HepG2 (cell line): ENCODE data around the gene UBC. TPM values are rescaled to one million over a fixed set of nuclear protein-coding genes. Genes with fewer than 3 reads are reported as not detected.

Experiments used
- CHCHD3 ChIP-seq: sonication (generic); formaldehyde crosslinking; IDR thresholded peaks from 2 replicates; pipeline ENCODE4 v1.8.0; 2022; ENCODE audit warnings: mild to moderate bottlenecking, missing genetic modification reagents, moderate library complexity
- FOSL1 ChIP-seq: sonication (generic); formaldehyde crosslinking; IDR thresholded peaks from 2 replicates; pipeline ENCODE4 v1.9.0; 2021; ENCODE audit warnings: missing genetic modification reagents, borderline replicate concordance
- GRHL1 ChIP-seq: sonication (generic); formaldehyde crosslinking; conservative IDR thresholded peaks from 2 replicates; pipeline ENCODE4 v1.8.0; 2022; ENCODE audit warnings: missing genetic modification reagents
- PHB2 ChIP-seq: fragments of 450-650 bp; IDR thresholded peaks from 2 replicates; pipeline ENCODE4 v1.6.1; 2018; ENCODE audit not compliant: partially characterized antibody
- REXO4 ChIP-seq: sonication (generic); formaldehyde crosslinking; IDR thresholded peaks from 2 replicates; pipeline ENCODE4 v1.8.0; 2022; ENCODE audit warnings: missing genetic modification reagents, mild to moderate bottlenecking, borderline replicate concordance
- RFX3 ChIP-seq: IDR thresholded peaks from 2 replicates; pipeline ENCODE4 v1.6.1; 2016; ENCODE audit warnings: missing biosample characterization, missing genetic modification reagents
- SRSF1 ChIP-seq: fragments of 200-400 bp; formaldehyde crosslinking; optimal IDR thresholded peaks from 2 replicates; pipeline ENCODE3; 2017; ENCODE audit warnings: mild to moderate bottlenecking, low read depth, low read length, moderate library complexity
- SRSF9 ChIP-seq: fragments of 200-400 bp; formaldehyde crosslinking; IDR thresholded peaks from 2 replicates; pipeline ENCODE4 v1.6.1; 2018; ENCODE audit warnings: borderline replicate concordance, mild to moderate bottlenecking, low read depth, low read length; ENCODE audit not compliant: insufficient read depth, poor library complexity, severe bottlenecking
- ZBED4 ChIP-seq: sonication (generic); formaldehyde crosslinking; IDR thresholded peaks from 2 replicates; pipeline ENCODE4 v1.4.0; 2020; ENCODE audit warnings: missing genetic modification reagents, borderline replicate concordance
- ZNF101 ChIP-seq: sonication (generic); formaldehyde crosslinking; IDR thresholded peaks from 2 replicates; pipeline ENCODE4 v1.4.0; 2020; ENCODE audit warnings: mild to moderate bottlenecking, low read depth, missing genetic modification reagents, borderline replicate concordance
- ZNF136 ChIP-seq: sonication (generic); formaldehyde crosslinking; IDR thresholded peaks from 2 replicates; pipeline ENCODE4 v1.8.1; 2022; ENCODE audit warnings: low read depth, mild to moderate bottlenecking, moderate library complexity, missing genetic modification reagents
- ZNF230 ChIP-seq: sonication (generic); formaldehyde crosslinking; IDR thresholded peaks from 2 replicates; pipeline ENCODE4 v1.4.0; 2020; ENCODE audit warnings: mild to moderate bottlenecking, missing genetic modification reagents
- ZNF607 ChIP-seq: sonication (generic); formaldehyde crosslinking; IDR thresholded peaks from 2 replicates; pipeline ENCODE4 v1.5.1; 2020; ENCODE audit warnings: missing genetic modification reagents, mild to moderate bottlenecking, borderline replicate concordance
- ZNF781 ChIP-seq: sonication (generic); formaldehyde crosslinking; IDR thresholded peaks from 2 replicates; pipeline ENCODE4 v1.5.1; 2020; ENCODE audit warnings: borderline replicate concordance, mild to moderate bottlenecking, missing genetic modification reagents; ENCODE audit errors: not compliant biosample characterization
- ZNF790 ChIP-seq: sonication (generic); formaldehyde crosslinking; IDR thresholded peaks from 2 replicates; pipeline ENCODE4 v1.8.0; 2022; ENCODE audit warnings: missing genetic modification reagents, mild to moderate bottlenecking, borderline replicate concordance
- polyA plus RNA-seq, 8 experiments: library from polyadenylated mRNA; depleted of rRNA in 3 of 8; stranded (reverse) in 7 of 8; unstranded in 1 of 8; fragments of >200 nt; fragmentation: Illumina TruSeq in 4 of 8; extraction: Trizol in 4 of 8; gene quantifications; 2 replicates each; pipeline versions ENCODE4 v1.2.1 to v1.2.3, GENCODE V29; 2011 to 2016; ENCODE audit warnings: low read depth in 4 of 8, missing spikeins in 1 of 8, mixed read lengths in 1 of 8; ENCODE audit not compliant: insufficient read depth in 1 of 8
- total RNA-seq, 5 experiments: library from RNA; depleted of rRNA; stranded (reverse); fragments of >200 nt; fragmentation: Illumina TruSeq; extraction: Trizol; gene quantifications; 2 replicates each; pipeline ENCODE4 v1.2.3, GENCODE V29; 2016; ENCODE audit warnings: low read depth in 1 of 5
- TF ChIP-seq, protein P1 (sequence below): fragments of 450-650 bp; IDR thresholded peaks from 2 replicates; pipeline ENCODE4 v1.6.1; 2016
- TF ChIP-seq, protein P2 (sequence below): sonication (generic); formaldehyde crosslinking; IDR thresholded peaks from 2 replicates; pipeline ENCODE4 v1.4.0; 2020; ENCODE audit warnings: low read depth, missing genetic modification reagents

UBC gene
- total and polyA plus RNA-seq, 2 of the 13 experiments (the other 11 are each of a cell fraction or from before 2014, with no cell fraction given): 805 to 1,432 TPM

GRCh38 chr12:124863416-124864325 lies 50.8 kb downstream of the UBC start, which contains the start of gene SCARB1 (continued):
- no peak for TF ChIP-seq ZNF781 (CRISPR knock-in tag)
- TF ChIP-seq, protein P1, sequence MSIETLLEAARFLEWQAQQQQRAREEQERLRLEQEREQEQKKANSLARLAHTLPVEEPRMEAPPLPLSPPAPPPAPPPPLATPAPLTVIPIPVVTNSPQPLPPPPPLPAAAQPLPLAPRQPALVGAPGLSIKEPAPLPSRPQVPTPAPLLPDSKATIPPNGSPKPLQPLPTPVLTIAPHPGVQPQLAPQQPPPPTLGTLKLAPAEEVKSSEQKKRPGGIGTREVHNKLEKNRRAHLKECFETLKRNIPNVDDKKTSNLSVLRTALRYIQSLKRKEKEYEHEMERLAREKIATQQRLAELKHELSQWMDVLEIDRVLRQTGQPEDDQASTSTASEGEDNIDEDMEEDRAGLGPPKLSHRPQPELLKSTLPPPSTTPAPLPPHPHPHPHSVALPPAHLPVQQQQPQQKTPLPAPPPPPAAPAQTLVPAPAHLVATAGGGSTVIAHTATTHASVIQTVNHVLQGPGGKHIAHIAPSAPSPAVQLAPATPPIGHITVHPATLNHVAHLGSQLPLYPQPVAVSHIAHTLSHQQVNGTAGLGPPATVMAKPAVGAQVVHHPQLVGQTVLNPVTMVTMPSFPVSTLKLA: no peak
- no peak for TF ChIP-seq ZNF607 (CRISPR knock-in tag)
- peak; percentile 11 for TF ChIP-seq SRSF1
- TF ChIP-seq ZNF101 (CRISPR knock-in tag): no peak
- TF ChIP-seq, protein P2, sequence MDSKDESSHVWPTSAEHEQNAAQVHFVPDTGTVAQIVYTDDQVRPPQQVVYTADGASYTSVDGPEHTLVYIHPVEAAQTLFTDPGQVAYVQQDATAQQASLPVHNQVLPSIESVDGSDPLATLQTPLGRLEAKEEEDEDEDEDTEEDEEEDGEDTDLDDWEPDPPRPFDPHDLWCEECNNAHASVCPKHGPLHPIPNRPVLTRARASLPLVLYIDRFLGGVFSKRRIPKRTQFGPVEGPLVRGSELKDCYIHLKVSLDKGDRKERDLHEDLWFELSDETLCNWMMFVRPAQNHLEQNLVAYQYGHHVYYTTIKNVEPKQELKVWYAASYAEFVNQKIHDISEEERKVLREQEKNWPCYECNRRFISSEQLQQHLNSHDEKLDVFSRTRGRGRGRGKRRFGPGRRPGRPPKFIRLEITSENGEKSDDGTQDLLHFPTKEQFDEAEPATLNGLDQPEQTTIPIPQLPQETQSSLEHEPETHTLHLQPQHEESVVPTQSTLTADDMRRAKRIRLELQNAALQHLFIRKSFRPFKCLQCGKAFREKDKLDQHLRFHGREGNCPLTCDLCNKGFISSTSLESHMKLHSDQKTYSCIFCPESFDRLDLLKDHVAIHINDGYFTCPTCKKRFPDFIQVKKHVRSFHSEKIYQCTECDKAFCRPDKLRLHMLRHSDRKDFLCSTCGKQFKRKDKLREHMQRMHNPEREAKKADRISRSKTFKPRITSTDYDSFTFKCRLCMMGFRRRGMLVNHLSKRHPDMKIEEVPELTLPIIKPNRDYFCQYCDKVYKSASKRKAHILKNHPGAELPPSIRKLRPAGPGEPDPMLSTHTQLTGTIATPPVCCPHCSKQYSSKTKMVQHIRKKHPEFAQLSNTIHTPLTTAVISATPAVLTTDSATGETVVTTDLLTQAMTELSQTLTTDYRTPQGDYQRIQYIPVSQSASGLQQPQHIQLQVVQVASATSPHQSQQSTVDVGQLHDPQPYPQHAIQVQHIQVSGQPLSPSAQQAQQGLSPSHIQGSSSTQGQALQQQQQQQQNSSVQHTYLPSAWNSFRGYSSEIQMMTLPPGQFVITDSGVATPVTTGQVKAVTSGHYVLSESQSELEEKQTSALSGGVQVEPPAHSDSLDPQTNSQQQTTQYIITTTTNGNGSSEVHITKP (CRISPR knock-in tag): no peak
- no peak for TF ChIP-seq RFX3 (CRISPR knock-in tag)
- TF ChIP-seq REXO4 (CRISPR knock-in tag): no peak
- TF ChIP-seq ZBED4 (CRISPR knock-in tag): peak; percentile 73
- TF ChIP-seq ZNF136 (CRISPR knock-in tag): no peak
- no peak for TF ChIP-seq GRHL1 (CRISPR knock-in tag)
- no peak for TF ChIP-seq CHCHD3 (CRISPR knock-in tag)
- TF ChIP-seq SRSF9: no peak
- TF ChIP-seq ZNF230: no peak
- TF ChIP-seq PHB2: no peak
- TF ChIP-seq ZNF790 (CRISPR knock-in tag): no peak
- no peak for TF ChIP-seq FOSL1 (CRISPR knock-in tag)
